Astrocyte (in vitro differentiated cells and primary cell): ENCODE data around the gene CCDC57. TPM values are rescaled to one million over a fixed set of nuclear protein-coding genes. Genes with fewer than 3 reads are reported as not detected.

Source experiments
- DNase-seq: peaks from one replicate; pipeline ENCODE4 v3.0.0-alpha.2; 2010; ENCODE audit warnings: low read depth
- FAIRE-seq: peaks from 2 replicates; lab custom pipeline; 2011; peaks lifted over from hg19 to GRCh38; lab: Jason Lieb, UNC
- H2AFZ ChIP-seq: 2 replicates; pipeline ENCODE4 v1.6.0; 2012; ENCODE audit warnings: low read depth, low read length, inconsistent platforms
- H3K27ac ChIP-seq: 2 replicates; pipeline ENCODE4 v1.5.1; 2011; ENCODE audit warnings: low read depth, low read length, inconsistent platforms
- H3K27me3 ChIP-seq: 2 replicates; pipeline ENCODE4 v1.6.0; 2011; ENCODE audit warnings: low read length, inconsistent platforms; ENCODE audit not compliant: insufficient read depth
- H3K36me3 ChIP-seq: 2 replicates; pipeline ENCODE4 v1.5.1; 2011; ENCODE audit warnings: low read length, inconsistent platforms; ENCODE audit not compliant: insufficient read depth
- H3K4me1 ChIP-seq: 2 replicates; pipeline ENCODE4 v1.5.1; 2011; ENCODE audit warnings: low read length, inconsistent platforms; ENCODE audit not compliant: insufficient read depth
- H3K4me2 ChIP-seq: 2 replicates; pipeline ENCODE4 v1.6.0; 2012; ENCODE audit warnings: low read length, inconsistent platforms
- H3K4me3 ChIP-seq: 2 replicates; pipeline ENCODE4 v1.5.1; 2011; ENCODE audit warnings: low read depth, mild to moderate bottlenecking, low read length, inconsistent platforms; ENCODE audit not compliant: insufficient read depth
- H3K79me2 ChIP-seq: 2 replicates; pipeline ENCODE4 v1.6.0; 2012; ENCODE audit warnings: mild to moderate bottlenecking, low read length, inconsistent platforms; ENCODE audit not compliant: insufficient read depth
- H3K9ac ChIP-seq: 2 replicates; pipeline ENCODE4 v1.6.0; 2012; ENCODE audit warnings: mild to moderate bottlenecking, low read length, inconsistent platforms
- H3K9me3 ChIP-seq: 2 replicates; pipeline ENCODE4 v1.5.1; 2012; ENCODE audit warnings: low read depth, mild to moderate bottlenecking, low read length, inconsistent platforms; ENCODE audit not compliant: insufficient read depth
- H4K20me1 ChIP-seq: 2 replicates; pipeline ENCODE4 v1.6.0; 2012; ENCODE audit warnings: low read length, inconsistent platforms; ENCODE audit not compliant: insufficient read depth
- H3K27ac Mint-ChIP-seq: one replicate; pipeline ENCODE4 v1.8.0; 2021; ENCODE audit warnings: mild to moderate bottlenecking, mixed read lengths; ENCODE audit not compliant: unreplicated experiment
- H3K27me3 Mint-ChIP-seq: one replicate; pipeline ENCODE4 v1.8.0; 2021; ENCODE audit warnings: low read depth, mixed read lengths; ENCODE audit not compliant: unreplicated experiment
- H3K36me3 Mint-ChIP-seq: one replicate; pipeline ENCODE4 v1.8.0; 2021; ENCODE audit warnings: low read depth, mixed read lengths; ENCODE audit not compliant: unreplicated experiment
- H3K4me1 Mint-ChIP-seq: one replicate; pipeline ENCODE4 v1.8.0; 2021; ENCODE audit warnings: low read depth, mixed read lengths; ENCODE audit not compliant: unreplicated experiment
- H3K4me3 Mint-ChIP-seq: one replicate; pipeline ENCODE4 v1.8.0; 2021; ENCODE audit warnings: mild to moderate bottlenecking, moderate library complexity, mixed read lengths; ENCODE audit not compliant: unreplicated experiment
- H3K9me3 Mint-ChIP-seq: one replicate; pipeline ENCODE4 v1.8.0; 2021; ENCODE audit warnings: mild to moderate bottlenecking, mixed read lengths; ENCODE audit not compliant: unreplicated experiment
- CTCF ChIP-seq: IDR thresholded peaks from 2 replicates; pipeline ENCODE4 v1.5.1; 2011; ENCODE audit warnings: low read depth, mild to moderate bottlenecking, inconsistent platforms, low read length, moderate library complexity; ENCODE audit not compliant: insufficient read depth
- EZH2 ChIP-seq: IDR thresholded peaks from 2 replicates; pipeline ENCODE4 v1.6.1; 2012; ENCODE audit warnings: mild to moderate bottlenecking, low read length, inconsistent platforms; ENCODE audit not compliant: insufficient read depth
- total RNA-seq: library from RNA; stranded (reverse); gene quantifications from 2 replicates; pipeline ENCODE4 v1.2.1, GENCODE V29; 2021

Gene CCDC57
- total RNA-seq, 1 donor from 2014 or later = 20.4 TPM

- H3K27me3 ChIP-seq = no peaks in the 10 kb centered on the region
- no peak overlapping the region for H3K4me2 ChIP-seq
- Mint-ChIP-seq H3K27me3 (no peaks in the 10 kb centered on the region), H3K4me3 (no peak overlapping the region), H3K9me3 (peaks cover 2% of the 10 kb centered on the region), H3K27ac (no peak overlapping the region), H3K4me1 (peaks cover 15% of the 10 kb centered on the region), H3K36me3 (peaks cover 12% of the 10 kb centered on the region)
- peaks cover 16% of the 10 kb centered on the region for H3K4me1 ChIP-seq
- no peak overlapping the region for H3K27ac ChIP-seq
- H3K4me3 ChIP-seq = no peak overlapping the region
- TF ChIP-seq EZH2 (no peak), CTCF (no peak)
- FAIRE-seq (no peak), DNase-seq (no peak)
- no peak overlapping the region for H2AFZ ChIP-seq
- no peaks in the 10 kb centered on the region for H3K9me3 ChIP-seq
- H3K36me3 ChIP-seq = peaks cover 6% of the 10 kb centered on the region
- H4K20me1 ChIP-seq = peaks cover 27% of the 10 kb centered on the region
- peaks cover 6% of the 10 kb centered on the region for H3K79me2 ChIP-seq
- H3K9ac ChIP-seq = no peak overlapping the region
These were observed 11.1 kb downstream of the CCDC57 start for GRCh38 chr17:82201498-82201910.

GRCh38 chr17:82200743-82201497 lies 11.7 kb downstream of the CCDC57 start:
- Mint-ChIP-seq H3K27ac (no peak overlapping the region), H3K27me3 (no peaks in the 10 kb centered on the region), H3K4me3 (no peak overlapping the region), H3K9me3 (peaks cover 4% of the 10 kb centered on the region), H3K36me3 (peaks cover 16% of the 10 kb centered on the region), H3K4me1 (peaks cover 12% of the 10 kb centered on the region)
- no peak overlapping the region for H3K27ac ChIP-seq
- DNase-seq (no peak), FAIRE-seq (no peak)
- no peaks in the 10 kb centered on the region for H3K27me3 ChIP-seq
- TF ChIP-seq EZH2 (no peak), CTCF (no peak)
- peaks cover 12% of the 10 kb centered on the region for H3K4me1 ChIP-seq
- H4K20me1 ChIP-seq = peaks cover 27% of the 10 kb centered on the region
- no peaks in the 10 kb centered on the region for H3K9me3 ChIP-seq
- no peak overlapping the region for H3K4me3 ChIP-seq
- H3K79me2 ChIP-seq = peaks cover 6% of the 10 kb centered on the region
- no peak overlapping the region for H3K9ac ChIP-seq
- no peak overlapping the region for H2AFZ ChIP-seq
- H3K4me2 ChIP-seq = no peak overlapping the region
- peaks cover 6% of the 10 kb centered on the region for H3K36me3 ChIP-seq

GRCh38 chr17:82200135-82200534 lies 12.5 kb downstream of the CCDC57 start:
- no peak for DNase-seq
- Histone ChIP-seq H3K27ac (no peak overlapping the region), H3K4me3 (no peak overlapping the region), H3K36me3 (peaks cover 6% of the 10 kb centered on the region), H3K9me3 (no peaks in the 10 kb centered on the region), H3K79me2 (peaks cover 6% of the 10 kb centered on the region), H4K20me1 (peaks cover 20% of the 10 kb centered on the region), H3K27me3 (no peaks in the 10 kb centered on the region), H3K4me1 (peaks cover 6% of the 10 kb centered on the region), H3K4me2 (no peak overlapping the region), H3K9ac (no peak overlapping the region), H2AFZ (no peak overlapping the region)
- H3K27ac Mint-ChIP-seq = no peak overlapping the region
- H3K36me3 Mint-ChIP-seq = peaks cover 23% of the 10 kb centered on the region
- peaks cover 5% of the 10 kb centered on the region for H3K4me1 Mint-ChIP-seq
- H3K9me3 Mint-ChIP-seq = peaks cover 4% of the 10 kb centered on the region
- no peak for TF ChIP-seq CTCF
- TF ChIP-seq EZH2 = no peak
- no peak for FAIRE-seq
- no peak overlapping the region for H3K4me3 Mint-ChIP-seq
- no peaks in the 10 kb centered on the region for H3K27me3 Mint-ChIP-seq
